ENCODE results near the gene DNMBP. TPM values are rescaled to one million over a fixed set of nuclear protein-coding genes. Genes with fewer than 3 reads are reported as not detected.
A peak's percentile ranks its signal among the peaks of the same experiment; 100 is the strongest.
"Not testable (repeated sequence)": the region's sequence is repeated elsewhere in the genome, so short reads cannot be mapped to it uniquely, and the experiment has no call there.

DNMBP gene
- polyA plus RNA-seq, 2 of the 4 experiments (the other 2 are of a cell fraction) = 13.7 to 20.3 TPM

GRCh38 chr10:99938563-99938962 lies 71.2 kb downstream of the DNMBP start:
- ChIA-PET CTCF (interaction anchor here (1.0 kb wide), 1 partner anchor 19 kb away, joined by 3 read pairs; no protein-coding TSS in a partner anchor), POLR2A (no interaction called here)
- Histone ChIP-seq H3K4me1 (peaks cover 9% of the 10 kb centered on the region; the same call in 2 of the 3 replicates), H3K9me3 (no peaks in the 10 kb centered on the region; the same call in 2 of the 3 replicates), H3K27ac (peak overlapping the region in 1 of 2 experiments; percentile 41; a peak in 3 of 6 replicates), H3K4me3 (no peak overlapping the region), H3K4me2 (no peak overlapping the region)
- ATAC-seq (peak in 1 of 2 experiments; percentile 46; a peak in 2 of 6 replicates), FAIRE-seq (no peak), DNase-seq (ENCODE audit: low read depth in 1 of 2, low spot score in 1 of 2) (no peak)
- TF ChIP-seq PBX3 (IDR thresholded peaks at IDR 0.05) (no peak), HES2 (IDR thresholded peaks at IDR 0.05) (no peak), RAD21 (conservative IDR thresholded peaks at IDR 0.05 in 1 of 2, IDR thresholded peaks at IDR 0.05 in 1 of 2) (no peak), MAZ (IDR thresholded peaks at IDR 0.05; ENCODE audit: borderline replicate concordance, low read depth, low read length) (no peak), CEBPB (IDR thresholded peaks at IDR 0.05) (no peak)
- WGBS (ENCODE audit: missing lambda C conversion rate) = 57% methylated on average over 3 of the region's 3 CpGs

GRCh38 chr10:99937630-99938029 lies 72.1 kb downstream of the DNMBP start:
- peaks cover 15% of the 10 kb centered on the region for H3K4me1 ChIP-seq
- TF ChIP-seq ZC3H11A (IDR thresholded peaks at IDR 0.05) (no peak), EHMT2 (IDR thresholded peaks at IDR 0.05; ENCODE audit: low read depth) (no peak), KDM5A (IDR thresholded peaks at IDR 0.05) (no peak), SREBF2 (IDR thresholded peaks at IDR 0.05) (no peak), HDAC2 (IDR thresholded peaks at IDR 0.05) (no peak), TP53 (CRISPR knock-in tag; IDR thresholded peaks at IDR 0.05) (no peak), EP300 (IDR thresholded peaks at IDR 0.05) (no peak), JUNB (IDR thresholded peaks at IDR 0.05) (no peak), NR3C1 (IDR thresholded peaks at IDR 0.05) (no peak), FOSL2 (IDR thresholded peaks at IDR 0.05) (no peak), FOSL2 (CRISPR knock-in tag; IDR thresholded peaks at IDR 0.05) (no peak), POLR2AphosphoS2 (conservative IDR thresholded peaks at IDR 0.05; ENCODE audit: low read length) (no peak), HMGXB4 (CRISPR knock-in tag; IDR thresholded peaks at IDR 0.05; ENCODE audit: borderline replicate concordance) (no peak), REST (IDR thresholded peaks at IDR 0.05) (no peak)
- no peak overlapping the region for H3K4me2 ChIP-seq
- ChIA-PET CTCF (interaction anchor here (1.0 to 1.7 kb wide), 2 partner anchors 20 to 108 kb away, joined by 3 to 5 read pairs; no protein-coding TSS in a partner anchor), POLR2A (no interaction called here)
- H3K27ac ChIP-seq = no peak overlapping the region
- no peak for DNase-seq (ENCODE audit: low read depth in 1 of 2, low spot score in 1 of 2)
- H3K4me3 ChIP-seq = no peak overlapping the region
- no peaks in the 10 kb centered on the region; the same call in 2 of the 3 replicates for H3K9me3 ChIP-seq
- 87% methylated on average over 3 of the region's 3 CpGs for WGBS (ENCODE audit: missing lambda C conversion rate)
- FAIRE-seq = no peak
- ATAC-seq = no peak

GRCh38 chr10:99932203-99932957 lies 77.4 kb downstream of the DNMBP start:
- H3K4me3 ChIP-seq; H3K9me3 ChIP-seq; DNase-seq (ENCODE audit: low read depth in 1 of 2, low spot score in 1 of 2); POLR2A ChIA-PET: not testable (repeated sequence)
- Histone ChIP-seq H3K27ac (peak overlapping the region; percentile 84), H3K4me1 (peaks cover 52% of the 10 kb centered on the region), H3K4me2 (peak overlapping the region; percentile 92)
- ATAC-seq = peak; percentile 22 to 40; a peak in 3 of 6 replicates
- CTCF ChIA-PET = interaction anchor here (1.9 kb wide), 1 partner anchor 21 kb away, joined by 5 read pairs; no protein-coding TSS in a partner anchor
- FAIRE-seq = peak; percentile 99
- WGBS (ENCODE audit: missing lambda C conversion rate) = 7% methylated on average over 5 of the region's 7 CpGs
